Transverse colon (tissue), 3 donors: ENCODE data around the gene LDLRAD4.

Experiments
- CTCF ChIP-seq, 5 experiments: fragments of 200-600 bp in 3 of 5; fragments of 450-650 bp in 2 of 5; sonication (generic) in 3 of 5; IDR thresholded peaks; 1 replicate in 2 of 5; 2 replicates in 3 of 5; pipeline ENCODE4 v1.5.1; 2016 to 2017; ENCODE audit warnings: antibody characterized with exemption in 5 of 5, inconsistent platforms in 3 of 5, mild to moderate bottlenecking in 2 of 5, moderate library complexity in 1 of 5
- EP300 ChIP-seq: sonication (generic); formaldehyde crosslinking; IDR thresholded peaks from one replicate; pipeline ENCODE4 v1.6.1; 2017; ENCODE audit warnings: antibody characterized with exemption, low read depth
- POLR2A ChIP-seq: fragments of 450-650 bp; IDR thresholded peaks from one replicate; pipeline ENCODE4 v1.6.1; 2016; ENCODE audit warnings: antibody characterized with exemption, mild to moderate bottlenecking, moderate library complexity

DNA sequence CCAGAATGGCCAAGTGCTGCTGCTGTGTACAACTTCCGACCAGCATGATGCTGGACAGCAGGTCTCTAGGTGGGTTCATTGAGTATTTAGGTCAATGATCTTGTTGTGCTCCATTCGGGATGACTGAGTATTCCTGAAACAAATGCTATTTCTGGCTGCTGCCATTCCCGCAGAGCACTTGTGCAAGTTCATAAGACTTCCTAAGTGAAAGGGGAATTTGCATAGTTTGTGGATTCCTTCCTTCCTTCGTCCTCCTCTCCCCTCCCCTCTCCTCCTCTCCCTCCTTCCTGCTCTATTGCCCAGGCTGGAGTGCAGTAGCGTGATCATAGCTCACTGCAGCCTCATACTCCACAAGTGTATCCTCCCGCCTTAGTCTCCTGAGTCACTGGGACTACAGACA, 40.4 kb downstream of the LDLRAD4 start:
- TF ChIP-seq CTCF (IDR thresholded peaks at IDR 0.05) = no peak
- no peak for TF ChIP-seq EP300
- no peak for TF ChIP-seq POLR2A
